Neutrophil (primary cell): Measurements from ENCODE around the gene CCDC198.

Experiments
- H3K27ac ChIP-seq: fragments of 200-600 bp; sonication (generic); 2 replicates; pipeline ENCODE4 v1.5.1; 2016; ENCODE audit warnings: mild to moderate bottlenecking, moderate library complexity
- H3K27me3 ChIP-seq: fragments of 200-600 bp; sonication (generic); 2 replicates; pipeline ENCODE4 v1.6.0; 2016; ENCODE audit warnings: mild to moderate bottlenecking
- H3K36me3 ChIP-seq: fragments of 200-600 bp; sonication (generic); 2 replicates; pipeline ENCODE4 v1.5.1; 2017
- H3K4me1 ChIP-seq, 2 experiments: fragments of 200-600 bp in 1 of 2; sonication (generic) in 1 of 2; 1 replicate in 1 of 2; 2 replicates in 1 of 2; pipeline versions ENCODE4 v1.5.1 to v1.6.1; 2013 to 2016; ENCODE audit warnings: low read depth in 1 of 2, low read length in 1 of 2, mild to moderate bottlenecking in 1 of 2, moderate library complexity in 1 of 2; ENCODE audit not compliant: control insufficient read depth in 1 of 2, insufficient read depth in 1 of 2
- H3K4me3 ChIP-seq, 2 experiments: fragments of 200-600 bp in 1 of 2; sonication (generic) in 1 of 2; 1 replicate in 1 of 2; 2 replicates in 1 of 2; pipeline ENCODE4 v1.5.1; 2013 to 2016; ENCODE audit warnings: low read depth in 1 of 2, low read length in 1 of 2, mild to moderate bottlenecking in 1 of 2, moderate library complexity in 1 of 2
- H3K9me3 ChIP-seq: fragments of 200-600 bp; sonication (generic); 2 replicates; pipeline ENCODE4 v1.5.1; 2016
- TF ChIP-seq, protein P1 (sequence below): fragments of 200-600 bp; sonication (generic); IDR thresholded peaks from 2 replicates; pipeline ENCODE4 v1.5.1; 2016; ENCODE audit warnings: antibody characterized with exemption

Gene CCDC198

DNA sequence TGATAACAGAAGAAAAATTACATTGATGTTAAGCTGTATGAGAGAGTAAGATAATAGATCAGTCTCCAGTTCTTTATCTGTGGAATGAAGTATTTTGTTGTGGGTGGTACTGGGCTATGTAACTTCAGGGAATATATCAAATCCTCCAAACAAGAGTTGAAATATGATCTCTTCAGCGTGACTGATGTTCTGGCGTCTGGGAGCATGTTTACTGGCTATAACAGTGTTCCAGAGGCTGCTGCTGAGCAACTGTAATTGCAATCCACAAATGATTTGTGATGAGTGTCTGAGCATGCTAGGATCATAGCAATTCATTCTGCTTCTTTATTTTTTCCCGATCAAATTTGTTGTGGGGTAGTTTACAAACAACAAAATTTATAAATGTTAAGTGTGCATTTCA, 18.6 kb upstream of the CCDC198 start:
- no peaks in the 10 kb centered on the region for H3K36me3 ChIP-seq
- no peaks in the 10 kb centered on the region for H3K4me1 ChIP-seq
- TF ChIP-seq, protein P1, sequence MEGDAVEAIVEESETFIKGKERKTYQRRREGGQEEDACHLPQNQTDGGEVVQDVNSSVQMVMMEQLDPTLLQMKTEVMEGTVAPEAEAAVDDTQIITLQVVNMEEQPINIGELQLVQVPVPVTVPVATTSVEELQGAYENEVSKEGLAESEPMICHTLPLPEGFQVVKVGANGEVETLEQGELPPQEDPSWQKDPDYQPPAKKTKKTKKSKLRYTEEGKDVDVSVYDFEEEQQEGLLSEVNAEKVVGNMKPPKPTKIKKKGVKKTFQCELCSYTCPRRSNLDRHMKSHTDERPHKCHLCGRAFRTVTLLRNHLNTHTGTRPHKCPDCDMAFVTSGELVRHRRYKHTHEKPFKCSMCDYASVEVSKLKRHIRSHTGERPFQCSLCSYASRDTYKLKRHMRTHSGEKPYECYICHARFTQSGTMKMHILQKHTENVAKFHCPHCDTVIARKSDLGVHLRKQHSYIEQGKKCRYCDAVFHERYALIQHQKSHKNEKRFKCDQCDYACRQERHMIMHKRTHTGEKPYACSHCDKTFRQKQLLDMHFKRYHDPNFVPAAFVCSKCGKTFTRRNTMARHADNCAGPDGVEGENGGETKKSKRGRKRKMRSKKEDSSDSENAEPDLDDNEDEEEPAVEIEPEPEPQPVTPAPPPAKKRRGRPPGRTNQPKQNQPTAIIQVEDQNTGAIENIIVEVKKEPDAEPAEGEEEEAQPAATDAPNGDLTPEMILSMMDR = no peak
- H3K9me3 ChIP-seq = no peaks in the 10 kb centered on the region
- no peak overlapping the region for H3K4me3 ChIP-seq
- no peak overlapping the region for H3K27ac ChIP-seq
- no peaks in the 10 kb centered on the region for H3K27me3 ChIP-seq

DNA sequence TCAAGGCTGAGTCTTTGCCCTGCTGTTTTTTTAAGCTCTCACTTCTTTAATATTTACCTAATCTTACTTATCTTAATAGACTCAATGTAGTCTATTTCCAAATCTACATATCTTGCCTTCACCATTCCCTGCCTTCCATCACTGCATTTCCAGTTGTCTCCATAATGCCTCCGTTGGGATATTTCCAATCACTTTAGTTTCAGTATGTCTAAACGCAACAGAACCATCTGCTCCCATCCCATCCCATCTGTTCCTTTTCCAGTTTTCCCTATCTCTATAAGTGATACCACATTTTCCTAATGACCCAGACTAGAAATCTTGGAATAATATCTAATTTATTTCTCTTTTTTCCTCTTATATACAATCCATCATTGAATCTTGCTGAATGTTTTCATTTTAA, 15.1 kb upstream of the CCDC198 start:
- Histone ChIP-seq H3K4me3 (no peak overlapping the region), H3K27ac (no peak overlapping the region), H3K36me3 (no peaks in the 10 kb centered on the region), H3K9me3 (no peaks in the 10 kb centered on the region), H3K4me1 (no peaks in the 10 kb centered on the region), H3K27me3 (no peaks in the 10 kb centered on the region)
- TF ChIP-seq, protein P1 = no peak

DNA sequence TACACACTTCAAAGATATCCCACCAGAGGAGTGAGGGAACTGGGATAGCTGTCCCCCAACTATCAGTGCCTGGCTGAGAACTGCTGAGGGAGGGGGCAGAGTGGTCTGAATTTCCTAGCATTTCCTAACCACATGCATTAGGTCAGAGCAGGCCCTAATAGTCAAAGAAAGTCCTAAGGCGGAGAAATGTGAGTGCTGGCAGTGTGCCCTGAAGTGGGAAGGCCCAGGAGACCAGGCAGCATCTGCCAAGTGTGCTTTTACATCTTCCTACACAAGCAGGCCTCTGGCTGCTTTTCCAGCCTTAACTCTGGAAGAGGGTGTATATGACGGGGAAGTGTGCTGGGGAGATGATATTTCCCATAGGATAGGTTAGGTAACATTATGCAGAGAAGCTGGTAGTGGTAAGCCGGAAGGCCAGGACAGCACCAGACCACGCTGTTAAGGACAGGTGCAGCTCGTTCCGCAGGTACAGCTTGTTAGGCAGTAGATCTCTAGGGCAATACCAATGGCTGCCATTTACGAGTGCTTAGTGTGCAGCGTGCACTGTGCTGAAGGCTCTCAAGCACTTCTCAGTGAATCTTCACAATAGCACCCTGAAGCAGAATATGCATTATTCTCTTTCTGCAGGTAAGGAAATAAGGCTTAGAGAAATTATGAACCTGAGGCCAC, 9.1 kb upstream of the CCDC198 start:
- no peaks in the 10 kb centered on the region for H3K9me3 ChIP-seq
- no peaks in the 10 kb centered on the region for H3K27me3 ChIP-seq
- no peak overlapping the region for H3K27ac ChIP-seq
- no peaks in the 10 kb centered on the region for H3K4me1 ChIP-seq
- H3K4me3 ChIP-seq = no peak overlapping the region
- H3K36me3 ChIP-seq = no peaks in the 10 kb centered on the region
- TF ChIP-seq, protein P1 = no peak

DNA sequence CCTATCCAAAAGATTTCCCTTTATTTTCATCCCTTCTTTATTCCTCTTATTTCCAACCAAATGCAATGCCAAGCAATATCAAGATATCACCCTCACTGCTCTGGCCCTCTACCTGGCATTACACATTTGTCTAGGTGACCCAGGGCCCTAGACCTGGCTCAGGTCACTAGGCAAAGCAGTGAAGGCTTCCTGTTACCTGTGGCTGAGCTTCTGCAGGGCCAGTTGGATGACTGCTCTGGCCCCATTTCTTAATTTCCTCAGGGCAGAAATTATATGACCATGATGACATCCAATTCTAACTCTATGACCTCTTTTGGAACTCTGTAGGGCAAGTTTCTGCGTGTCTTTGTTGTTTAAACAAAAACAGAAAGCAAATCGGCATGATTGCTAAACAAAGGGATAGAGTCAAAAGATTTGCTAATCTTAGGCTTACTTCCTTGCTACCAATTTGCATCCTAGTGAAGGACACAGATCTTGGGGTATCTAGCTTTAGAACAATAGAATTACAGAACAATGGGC, 7.4 kb upstream of the CCDC198 start:
- Histone ChIP-seq H3K27ac (no peak overlapping the region), H3K4me1 (no peaks in the 10 kb centered on the region), H3K36me3 (no peaks in the 10 kb centered on the region), H3K4me3 (no peak overlapping the region), H3K9me3 (no peaks in the 10 kb centered on the region), H3K27me3 (no peaks in the 10 kb centered on the region)
- TF ChIP-seq, protein P1 = no peak

DNA sequence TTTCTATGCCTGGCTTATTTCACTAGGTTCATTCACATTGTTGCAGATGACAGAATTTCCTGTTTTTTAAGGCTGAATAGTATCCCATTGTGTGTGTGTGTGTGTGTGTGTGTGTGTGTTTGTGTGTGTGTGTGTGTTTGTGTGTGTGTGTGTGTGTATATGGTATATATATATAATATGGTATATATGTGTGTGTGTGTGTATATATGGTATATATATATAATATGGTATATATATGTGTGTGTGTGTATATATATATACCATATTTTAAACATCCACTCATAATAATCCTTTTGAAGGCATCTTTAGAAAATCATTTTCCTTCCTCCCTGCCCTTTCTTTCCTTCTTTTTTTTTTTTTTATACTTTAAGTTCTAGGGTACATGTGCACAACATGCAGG, 5.0 kb upstream of the CCDC198 start:
- H3K27ac ChIP-seq = no peak overlapping the region
- no peak overlapping the region for H3K4me3 ChIP-seq
- TF ChIP-seq, protein P1 = no peak
- H3K36me3 ChIP-seq = no peaks in the 10 kb centered on the region
- H3K4me1 ChIP-seq = no peaks in the 10 kb centered on the region
- no peaks in the 10 kb centered on the region for H3K27me3 ChIP-seq
- no peaks in the 10 kb centered on the region for H3K9me3 ChIP-seq
